HG03135 (cell line): ENCODE results near the gene PRSS36.

Experiments used
- ATAC-seq: cut with Tn5 transposase; IDR thresholded peaks from one replicate; pipeline ENCODE4 v1.9.1; 2021; ENCODE audit warnings: mild to moderate bottlenecking, moderate library complexity; ENCODE audit not compliant: unreplicated experiment

The PRSS36 gene

GRCh38 chr16:31128711-31129567 is 20.9 kb downstream of the PRSS36 start:
- ATAC-seq: no peak

GRCh38 chr16:31127182-31127581 is 22.7 kb downstream of the PRSS36 start:
- ATAC-seq: no peak

- ATAC-seq: no peak
These were observed 24.0 kb downstream of the PRSS36 start for GRCh38 chr16:31125844-31126243.

- no peak for ATAC-seq
These were observed 29.7 kb downstream of the PRSS36 start for GRCh38 chr16:31120129-31120528.

GRCh38 chr16:31118223-31119155 is 31.4 kb downstream of the PRSS36 start:
- ATAC-seq: no peak

GRCh38 chr16:31117384-31118222 is 32.3 kb downstream of the PRSS36 start, which contains the start of gene KAT8:
Gene KAT8, plus strand, starts transcription at chr16:31117664. Its CDS starts 18 bp downstream, at chr16:31117682.
- peak; percentile 89 for ATAC-seq

GRCh38 chr16:31114468-31114867 is 35.4 kb downstream of the PRSS36 start:
- no peak for ATAC-seq

- no peak for ATAC-seq
These were observed 36.4 kb downstream of the PRSS36 start for GRCh38 chr16:31113121-31114120.

- no peak for ATAC-seq
These were observed 37.2 kb downstream of the PRSS36 start for GRCh38 chr16:31112711-31113110.

GRCh38 chr16:31111881-31112466 is 37.9 kb downstream of the PRSS36 start:
- ATAC-seq: no peak

GRCh38 chr16:31110106-31111034 is 39.5 kb downstream of the PRSS36 start:
- no peak for ATAC-seq

- no peak for ATAC-seq
These were observed 40.2 kb downstream of the PRSS36 start for GRCh38 chr16:31109622-31110021.

GRCh38 chr16:31108794-31109558 is 40.9 kb downstream of the PRSS36 start:
- ATAC-seq: no peak

- ATAC-seq: peak; percentile 72
These were observed 41.7 kb downstream of the PRSS36 start, which contains the start of gene BCKDK for GRCh38 chr16:31108035-31108793. Gene BCKDK, plus strand, starts transcription at chr16:31108386. Its CDS starts 838 bp downstream, at chr16:31109224.

- peak; percentile 43 for ATAC-seq
These were observed 42.4 kb downstream of the PRSS36 start for GRCh38 chr16:31107465-31107867.
